Renal pelvis (tissue), 4 donors: Measurements from ENCODE around the gene TRIM67. TPM values are rescaled to one million over a fixed set of nuclear protein-coding genes. Genes with fewer than 3 reads are reported as not detected.

ENCODE experiments used
- DNase-seq: peaks from one replicate; pipeline ENCODE4 v3.0.0-alpha.2; 2013
- polyA plus RNA-seq, 3 donors: library from polyadenylated mRNA; unstranded; fragments of 120-200 nt; gene quantifications; one replicate each; pipeline ENCODE4 v1.2.1, GENCODE V29; 2013; ENCODE audit not compliant: insufficient read length in 3 of 3

The TRIM67 gene
- polyA plus RNA-seq, 3 donors: 0.08 to 0.11 (median 0.10) TPM

DNA sequence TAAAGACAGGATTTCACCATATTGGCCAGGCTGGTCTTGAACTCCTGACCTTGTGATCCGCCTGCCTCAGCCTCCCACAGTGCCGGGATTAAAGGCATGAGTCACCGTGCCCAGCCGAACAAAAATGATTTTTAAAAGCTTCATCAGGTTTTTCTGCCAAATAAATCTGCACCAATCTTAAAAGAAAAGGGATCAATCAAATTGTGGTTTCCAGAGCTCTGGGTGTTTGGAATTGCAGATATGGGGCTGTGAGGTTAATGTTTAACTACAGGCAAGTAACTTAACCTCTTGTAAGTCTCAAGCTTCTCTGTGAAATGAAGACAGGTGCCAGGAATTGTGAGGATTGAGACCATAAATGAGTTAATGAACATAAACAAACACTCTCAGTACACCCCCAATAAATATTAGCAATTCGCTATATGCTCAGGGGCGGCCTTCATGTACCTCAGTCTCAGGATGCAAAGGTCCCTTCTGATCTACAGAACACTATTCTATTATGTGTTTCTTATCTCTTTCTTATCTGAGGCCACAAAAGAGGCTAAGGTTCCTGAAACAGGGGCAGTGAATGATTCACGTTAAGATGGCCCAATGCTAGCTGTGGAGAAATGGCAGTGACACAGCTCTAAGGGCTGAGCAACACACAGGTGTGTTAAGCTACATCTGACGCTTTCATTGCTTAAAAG is 72.0 kb downstream of the TRIM67 start:
- peak; percentile 23 for DNase-seq

DNA sequence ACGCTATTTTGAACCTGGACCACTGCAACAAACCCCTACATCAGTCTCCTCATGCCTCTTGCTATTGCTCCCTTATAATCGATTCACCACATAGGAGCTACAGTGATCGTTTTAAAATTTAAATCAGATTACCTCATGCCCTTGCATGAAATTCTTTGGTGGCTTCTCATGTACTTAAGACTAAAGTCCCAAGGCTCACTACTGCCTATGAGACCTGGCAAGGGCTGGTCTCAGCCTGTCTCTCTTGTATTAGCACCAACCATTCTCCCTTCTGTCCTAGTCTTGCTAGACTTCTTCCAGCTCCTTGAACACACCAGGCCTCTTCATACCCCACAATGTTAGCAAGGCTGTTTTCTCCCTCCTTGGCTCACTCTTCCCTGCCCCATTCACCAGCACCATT is 72.6 kb downstream of the TRIM67 start:
- no peak for DNase-seq

DNA sequence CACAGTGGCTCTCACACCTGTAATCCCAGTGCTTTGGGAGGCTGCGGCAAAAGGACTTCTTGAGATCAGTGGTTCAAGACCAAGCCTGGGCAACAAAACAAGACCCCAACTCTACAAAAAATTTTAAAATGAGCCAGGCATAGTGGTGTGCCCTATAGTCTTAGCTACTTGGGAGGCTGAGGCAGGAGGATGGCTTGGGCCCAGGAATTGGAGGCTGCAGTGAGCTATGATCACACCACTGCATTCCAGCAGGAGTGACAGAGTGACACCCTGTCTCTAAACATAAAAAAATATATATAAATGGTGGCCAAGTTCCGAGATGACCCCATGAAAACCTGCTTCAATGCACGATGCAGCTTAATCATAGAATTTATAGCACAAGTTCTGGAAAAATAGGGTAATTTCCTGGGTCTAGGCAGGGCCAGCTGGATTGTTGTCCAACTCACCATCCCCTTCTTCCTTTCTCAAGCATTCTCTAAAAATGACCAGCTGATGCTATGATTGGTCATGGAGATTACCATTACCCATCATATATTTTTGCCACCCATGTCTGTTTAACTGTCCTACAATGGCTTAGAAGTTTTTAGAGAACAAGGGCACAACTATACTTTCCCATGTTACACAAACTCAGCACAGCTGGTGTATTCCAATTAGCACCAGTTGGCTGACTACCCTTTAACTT is 73.8 kb downstream of the TRIM67 start:
- DNase-seq: no peak

DNA sequence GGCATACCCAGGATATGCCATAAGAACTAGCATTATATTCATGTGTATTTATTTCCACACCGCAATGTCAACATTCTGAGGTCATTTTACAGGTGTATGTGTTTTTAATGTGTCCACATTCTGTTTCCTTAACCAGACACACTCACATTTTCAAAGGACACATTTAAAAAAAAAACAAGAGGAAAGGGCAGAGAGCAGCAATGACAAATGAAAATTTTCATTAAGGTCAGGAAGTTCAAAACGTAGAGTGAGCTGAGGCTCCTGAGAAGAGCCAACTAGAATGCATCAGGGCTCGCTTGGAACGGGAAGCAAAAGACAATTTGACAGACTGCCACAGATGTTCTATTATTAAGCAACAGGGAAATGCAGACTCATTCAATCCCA is 74.3 kb downstream of the TRIM67 start:
- no peak for DNase-seq

DNA sequence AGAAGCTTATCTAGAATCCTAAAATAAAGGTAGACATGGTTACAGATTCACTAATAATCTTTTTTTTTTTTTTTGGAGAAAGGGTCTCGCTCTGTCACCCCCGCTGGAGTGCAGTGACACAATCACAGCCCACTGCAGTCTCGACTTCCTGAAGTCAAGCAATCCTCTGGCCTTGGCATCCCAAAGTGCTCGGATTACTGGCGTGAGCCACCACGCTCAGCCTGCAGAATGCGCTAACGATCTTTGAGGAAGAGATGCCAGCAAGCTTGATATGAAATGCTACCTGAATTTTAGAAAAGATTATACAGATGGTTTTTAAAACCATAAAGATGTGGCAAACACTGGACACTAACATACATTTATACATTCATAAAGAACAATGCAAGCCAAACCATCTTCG is 75.1 kb downstream of the TRIM67 start:
- DNase-seq: no peak

DNA sequence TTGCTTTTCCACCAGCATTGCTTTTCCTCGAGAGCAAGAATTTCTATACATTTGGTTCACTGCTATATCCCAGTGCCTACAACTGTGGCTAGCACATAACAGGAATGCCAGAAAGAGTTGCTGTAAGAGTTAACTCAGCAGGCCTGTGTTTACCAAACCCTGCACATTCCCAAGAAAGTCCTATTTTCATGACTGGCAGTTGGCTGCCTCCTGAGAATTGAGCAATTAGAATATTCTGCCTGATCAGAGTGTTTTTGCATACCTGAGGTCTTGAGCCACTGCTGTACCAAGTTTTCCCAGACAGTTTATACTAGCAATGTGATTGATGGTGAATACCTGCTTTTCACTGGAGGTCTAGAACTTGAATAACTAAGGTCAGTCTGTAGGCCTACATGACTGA is 76.4 kb downstream of the TRIM67 start:
- DNase-seq: no peak

DNA sequence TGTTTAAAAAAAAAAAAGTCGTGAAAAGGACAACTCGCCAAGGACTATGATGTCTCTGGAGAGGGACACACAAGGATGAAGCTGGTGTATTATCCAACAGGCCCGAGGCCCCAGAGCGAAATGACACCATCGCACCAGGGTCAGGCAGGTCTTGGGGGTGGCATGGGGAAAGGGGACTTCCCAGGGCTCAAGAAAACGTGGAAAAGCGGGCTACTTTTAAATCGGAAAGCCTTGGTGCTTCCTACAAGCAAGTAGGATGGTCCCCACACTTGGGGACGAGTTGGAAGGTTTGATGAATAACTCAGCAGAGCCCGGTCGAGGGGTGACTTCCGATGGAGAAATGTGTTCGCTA is 78.6 kb downstream of the TRIM67 start:
- no peak for DNase-seq

DNA sequence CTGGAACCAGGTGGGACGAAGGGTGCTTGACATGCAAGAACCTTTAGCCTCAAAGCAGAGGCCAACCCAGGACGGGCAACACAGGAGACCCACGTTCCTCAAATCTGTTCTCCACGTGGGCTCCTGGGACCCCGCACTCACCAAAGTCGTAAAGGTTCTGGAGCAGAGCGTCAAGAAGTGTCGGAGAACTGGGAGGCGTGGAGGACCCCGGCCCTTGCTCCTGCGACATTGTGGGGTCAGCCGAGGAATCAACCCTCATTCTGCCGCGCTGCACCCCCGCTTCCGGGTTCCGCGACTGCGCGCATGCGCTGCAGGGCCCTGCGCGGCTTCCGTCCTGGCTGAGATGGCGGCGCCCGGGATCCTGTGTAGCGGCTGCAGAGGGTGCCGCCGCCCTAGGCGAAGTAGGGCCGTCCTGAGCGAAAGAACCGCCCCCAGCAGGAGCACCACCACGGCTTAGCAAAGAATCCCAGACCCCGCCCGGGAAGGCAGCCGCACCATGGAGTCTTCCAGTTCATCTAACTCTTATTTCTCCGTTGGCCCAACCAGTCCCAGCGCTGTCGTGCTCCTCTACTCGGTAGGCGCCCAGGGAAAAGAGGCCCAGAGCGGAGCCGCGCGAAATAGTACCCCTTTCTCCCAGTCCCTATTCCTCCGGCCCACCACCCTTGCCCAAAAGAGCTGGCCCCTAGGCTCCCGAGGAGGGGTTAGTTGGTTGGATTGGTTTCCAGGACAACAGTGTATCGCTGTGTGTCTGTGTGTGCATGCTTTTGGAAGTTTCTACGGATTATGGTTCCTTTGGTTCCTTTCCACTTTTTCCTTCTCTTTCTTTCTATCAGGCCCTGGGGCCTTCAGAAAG is 79.3 kb downstream of the TRIM67 start, which contains the start of gene GNPAT:
GNPAT (plus strand) TSS at position 330 of the 853 bp plus-strand sequence; CDS start at position 497, 167 bp downstream.
- DNase-seq: peak; percentile 81

DNA sequence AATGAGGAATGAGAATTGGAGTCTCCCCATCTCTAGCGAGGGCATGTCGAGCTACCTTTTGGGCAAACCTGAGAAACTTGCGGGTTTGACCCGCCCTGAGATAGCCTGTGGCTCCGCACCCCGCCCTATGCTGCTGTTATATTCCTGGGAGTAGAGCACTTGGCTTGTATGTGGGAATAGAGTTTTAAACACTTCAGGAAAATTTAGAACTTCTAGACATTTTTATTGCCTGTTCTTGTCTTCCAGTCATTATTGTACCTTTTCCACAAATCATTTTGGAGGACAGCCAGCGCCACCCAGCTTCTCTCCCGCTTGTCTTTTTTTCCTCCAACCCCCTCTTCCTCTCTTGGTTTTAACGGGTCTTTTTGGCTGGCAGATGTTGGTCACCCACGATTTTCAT is 79.9 kb downstream of the TRIM67 start:
- DNase-seq: peak; percentile 22

DNA sequence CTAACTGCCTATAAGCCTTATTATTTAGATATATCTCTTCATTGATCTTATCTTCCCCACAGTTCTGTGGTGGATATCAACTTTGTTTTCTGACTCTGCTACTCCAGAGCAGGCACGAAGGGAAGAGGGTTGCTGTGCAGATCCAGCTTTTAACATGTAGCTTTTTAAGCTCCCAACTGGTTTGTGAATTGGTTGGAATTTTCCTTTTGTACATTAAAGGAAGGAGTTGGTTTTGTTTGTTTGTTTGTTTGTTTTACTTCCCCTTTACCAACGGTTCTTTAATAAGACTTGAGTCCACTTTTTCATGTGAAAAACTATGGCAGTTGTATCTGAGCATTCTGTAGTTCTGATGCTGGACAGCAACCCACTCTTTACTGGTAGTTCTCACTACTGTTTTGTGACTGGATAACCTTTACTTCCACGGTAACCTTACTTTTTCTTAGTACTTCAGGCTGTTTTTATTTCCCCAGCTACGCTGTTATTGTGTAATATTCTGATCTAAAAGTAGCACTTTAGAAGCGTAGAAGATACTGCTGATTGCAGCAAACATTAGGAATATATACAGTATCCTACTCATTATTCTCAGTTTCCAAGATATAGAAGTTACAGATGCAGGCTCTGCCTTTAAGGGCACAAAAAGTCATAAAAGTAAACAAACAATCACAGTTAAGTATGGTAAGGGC is 80.8 kb downstream of the TRIM67 start:
- no peak for DNase-seq

DNA sequence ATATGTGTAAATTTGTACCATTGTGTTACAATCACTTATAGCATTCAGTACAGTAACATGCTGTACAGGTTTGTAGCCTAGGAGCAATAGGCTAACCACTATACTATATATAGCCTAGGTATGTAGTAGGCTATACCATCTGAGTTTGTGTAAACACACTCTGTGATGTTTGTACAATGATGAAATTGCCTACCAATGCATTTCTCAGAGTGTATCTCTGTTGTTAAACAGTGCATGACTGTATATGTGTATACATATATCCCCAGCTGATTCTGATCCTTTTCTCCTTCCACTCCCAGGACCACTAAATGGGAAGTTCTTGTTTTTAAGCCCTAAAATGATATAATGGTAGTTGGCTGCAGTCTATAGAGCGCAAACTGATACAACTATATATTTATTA is 86.9 kb downstream of the TRIM67 start:
- DNase-seq: no peak

DNA sequence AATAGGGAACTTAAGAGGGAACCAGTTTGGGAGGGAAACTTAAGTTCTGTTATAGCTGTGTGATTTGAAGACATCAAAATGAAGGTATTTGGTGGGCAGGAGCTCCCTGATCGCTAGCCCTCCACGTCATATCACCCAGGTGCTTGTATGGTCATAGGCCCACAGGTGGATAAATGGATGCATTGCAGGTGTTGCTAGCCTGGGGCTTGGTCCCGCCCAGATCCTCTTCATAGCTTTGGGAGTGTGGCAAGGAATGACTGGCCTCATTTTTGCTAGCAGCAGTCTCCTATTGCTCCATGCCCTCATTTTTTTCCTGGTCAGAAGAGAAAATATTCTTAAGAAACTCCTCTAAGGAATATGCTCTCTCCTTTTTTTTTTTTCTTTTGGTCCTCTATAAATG is 90.5 kb downstream of the TRIM67 start:
- DNase-seq: no peak

DNA sequence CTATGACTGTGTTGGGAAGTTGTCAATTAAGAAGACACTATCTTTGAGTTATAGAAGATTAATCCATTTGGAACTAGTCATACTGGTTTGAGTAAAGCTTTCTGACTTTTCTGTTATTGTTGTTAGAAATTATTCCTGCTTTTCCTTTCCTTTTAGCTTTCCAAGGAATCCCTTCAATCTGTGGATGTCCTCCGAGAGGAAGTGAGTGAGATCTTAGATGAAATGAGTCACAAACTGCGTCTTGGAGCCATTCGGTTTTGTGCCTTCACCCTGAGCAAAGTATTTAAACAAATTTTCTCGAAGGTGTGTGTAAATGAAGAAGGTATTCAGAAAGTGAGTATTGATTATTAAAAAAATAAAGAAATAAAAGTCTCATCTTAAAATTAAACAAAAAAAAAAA is 98.5 kb downstream of the TRIM67 start:
- DNase-seq: no peak

DNA sequence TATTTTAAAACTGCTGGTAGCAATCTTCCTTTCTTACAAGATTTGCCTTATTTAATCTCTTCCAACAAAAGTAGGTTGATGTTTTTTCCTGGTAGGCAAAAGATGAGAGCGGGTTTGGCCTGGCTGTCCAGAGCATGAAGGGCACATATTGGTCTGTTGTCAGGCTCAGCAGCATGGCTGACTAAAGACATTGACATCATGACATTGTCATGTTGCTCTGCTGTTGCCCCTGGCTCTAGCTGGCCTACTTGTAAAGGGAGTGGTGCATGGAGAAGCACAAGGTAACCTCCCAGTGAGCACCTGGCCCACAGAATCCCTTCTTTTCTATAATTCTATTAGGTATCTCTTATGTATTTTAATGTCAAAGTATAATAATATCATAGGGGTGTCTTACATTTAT is 102.8 kb downstream of the TRIM67 start:
- DNase-seq: no peak

DNA sequence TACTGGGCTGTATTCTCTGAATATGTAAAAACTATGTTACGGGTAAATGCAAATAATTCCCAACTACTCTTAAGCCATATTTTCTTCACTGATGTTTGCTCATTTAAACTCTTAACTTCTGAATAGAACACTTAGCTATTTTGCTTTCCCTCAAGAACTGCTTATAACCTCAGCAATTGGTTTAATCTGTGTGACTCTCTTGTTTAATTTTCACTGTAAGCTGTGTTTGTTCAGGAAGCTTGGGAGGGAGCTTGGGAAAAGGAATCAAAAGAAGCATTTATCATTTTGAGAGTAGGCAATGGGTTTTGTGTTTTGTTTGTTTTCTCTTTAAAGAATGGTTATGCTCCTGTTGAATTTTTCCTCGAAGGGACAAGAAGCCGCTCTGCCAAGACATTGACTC is 103.5 kb downstream of the TRIM67 start:
- DNase-seq: no peak

DNA sequence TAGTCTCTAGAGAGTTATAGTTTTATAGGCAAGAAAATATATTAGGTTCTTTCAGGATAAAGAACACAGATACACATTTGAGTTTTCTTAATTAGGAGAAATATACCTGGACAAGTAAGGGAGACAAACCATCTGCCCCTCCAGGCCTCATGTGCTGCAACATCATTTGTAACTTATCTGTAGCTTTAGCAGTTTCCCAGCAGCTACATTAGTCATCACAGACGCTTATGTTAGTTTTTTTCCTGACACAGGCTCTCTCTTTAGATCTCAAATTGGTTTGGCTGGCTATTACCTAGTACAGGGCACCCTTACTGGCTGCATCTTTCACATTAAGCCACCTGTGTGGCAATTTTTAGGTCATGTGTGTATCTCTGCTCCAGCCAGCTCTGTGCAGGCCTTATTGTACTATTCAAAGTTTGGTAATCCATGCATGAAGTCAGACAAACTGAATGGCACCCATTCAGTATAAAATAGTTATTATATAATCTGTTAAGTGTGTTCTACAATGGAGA is 105.0 kb downstream of the TRIM67 start:
- no peak for DNase-seq

Other genes with a start within 250 kb of the TRIM67 start
- gene TTC13, start 183.2 kb upstream of the TRIM67 start, polyA plus RNA-seq: 10 to 100 TPM; 15.9 to 25.8 (median 21.0) TPM
- 10 to 100 TPM; 24.6 to 28.2 (median 26.2) TPM for gene ARV1, start 183.0 kb upstream of the TRIM67 start, polyA plus RNA-seq
- 10 to 100 TPM; 13.3 to 16.8 (median 16.0) TPM for gene FAM89A, start 121.8 kb upstream of the TRIM67 start, polyA plus RNA-seq
- 10 to 100 TPM; 64.2 to 67.6 (median 65.6) TPM for gene GNPAT, start 79.2 kb downstream of the TRIM67 start, polyA plus RNA-seq
- gene EXOC8, start 175.8 kb downstream of the TRIM67 start, polyA plus RNA-seq: 10 to 100 TPM; 10.6 to 12.1 (median 11.8) TPM
- 10 to 100 TPM; 12.1 to 13.8 (median 13.1) TPM for gene SPRTN, start 176.2 kb downstream of the TRIM67 start, polyA plus RNA-seq